ENCODE measurements around the gene CLDN6. TPM values are rescaled to one million over a fixed set of nuclear protein-coding genes. Genes with fewer than 3 reads are reported as not detected.

Gene CLDN6
- total RNA-seq, 1 experiment from 2014 or later = 0.49 TPM

GRCh38 chr16:3015865-3016521 lies 2.0 kb downstream of the CLDN6 start:
- H3K4me1 ChIP-seq (ENCODE audit: control insufficient read depth in 1 of 2, insufficient read depth in 2 of 2, low read length in 2 of 2) = peaks cover 39 to 73% of the 10 kb centered on the region in 2 experiments
- BruUV-seq (replicated peaks) = no TSS peak
- RAD21 ChIA-PET (ENCODE audit: low non-redundant PET in 1 of 2, low total read pairs in 2 of 2, uncharacterized antibody in 2 of 2, unreplicated experiment in 2 of 2) = no interaction called here

GRCh38 chr16:3014971-3015370 lies 3.0 kb downstream of the CLDN6 start:
- H2AFZ ChIP-seq (ENCODE audit: low read depth, low read length, poor library complexity, severe bottlenecking) = no peak overlapping the region
- no peak overlapping the region for H3K4me2 ChIP-seq (ENCODE audit: low read length)
- RAD21 ChIA-PET (ENCODE audit: low non-redundant PET in 1 of 2, low total read pairs in 2 of 2, uncharacterized antibody in 2 of 2, unreplicated experiment in 2 of 2) = no interaction called here
- ATAC-seq (no peak), DNase-seq (ENCODE audit: low read depth, low spot score) (no peak)
- POLR2A ChIA-PET = no interaction called here
- no peak overlapping the region for H3K4me3 ChIP-seq (replicated peaks in 1 of 2; ENCODE audit: low read depth in 1 of 2, low read length in 2 of 2)
- no peaks in the 10 kb centered on the region for H3K9me2 ChIP-seq (ENCODE audit: insufficient read depth)
- no peaks in the 10 kb centered on the region for H4K20me1 ChIP-seq (ENCODE audit: insufficient read depth)
- no TSS peak for BruUV-seq (replicated peaks)
- no peak for TF ChIP-seq ZFX (IDR thresholded peaks at IDR 0.05)
- TF ChIP-seq REST (IDR thresholded peaks at IDR 0.05; ENCODE audit: low read depth) = no peak
- no peak for TF ChIP-seq MAX (IDR thresholded peaks at IDR 0.05)
- no peaks in the 10 kb centered on the region for H3K27me3 ChIP-seq (ENCODE audit: insufficient read depth, low read length)
- no peaks in the 10 kb centered on the region for H3K79me2 ChIP-seq (ENCODE audit: insufficient read depth, low read length)
- intact Hi-C loops (cut with micrococcal nuclease) = no loop called here
- no peak overlapping the region for H3K27ac ChIP-seq (ENCODE audit: low read depth, low read length)
- no peaks in the 10 kb centered on the region for H3K9me3 ChIP-seq (ENCODE audit: control insufficient read depth in 1 of 2, insufficient read depth in 1 of 2, low read depth in 1 of 2, low read length in 2 of 2)
- CTCF ChIA-PET = no interaction called here
- H3K4me1 ChIP-seq (ENCODE audit: control insufficient read depth in 1 of 2, insufficient read depth in 2 of 2, low read length in 2 of 2) = peaks cover 48 to 82% of the 10 kb centered on the region in 2 experiments
- H3K9ac ChIP-seq (ENCODE audit: low read length) = no peak overlapping the region
- no peaks in the 10 kb centered on the region for H3K36me3 ChIP-seq (ENCODE audit: control insufficient read depth in 1 of 2, insufficient read depth in 2 of 2, low read length in 2 of 2)

More at GRCh38 chr16:3015865-3016521, 2.0 kb downstream of the CLDN6 start:
- no peak overlapping the region for H3K4me3 ChIP-seq (replicated peaks in 1 of 2; ENCODE audit: low read depth in 1 of 2, low read length in 2 of 2)
- DNase-seq (ENCODE audit: low read depth, low spot score) = no peak
- no peaks in the 10 kb centered on the region for H3K9me3 ChIP-seq (ENCODE audit: control insufficient read depth in 1 of 2, insufficient read depth in 1 of 2, low read depth in 1 of 2, low read length in 2 of 2)
- H3K79me2 ChIP-seq (ENCODE audit: insufficient read depth, low read length) = peaks cover 6% of the 10 kb centered on the region; the same call in 1 of the 2 replicates
- H2AFZ ChIP-seq (ENCODE audit: low read depth, low read length, poor library complexity, severe bottlenecking) = no peak overlapping the region
- no peaks in the 10 kb centered on the region for H4K20me1 ChIP-seq (ENCODE audit: insufficient read depth)
- no peak for ATAC-seq
- H3K27ac ChIP-seq (ENCODE audit: low read depth, low read length) = no peak overlapping the region
- CTCF ChIA-PET = no interaction called here
- H3K4me2 ChIP-seq (ENCODE audit: low read length) = no peak overlapping the region
- H3K9ac ChIP-seq (ENCODE audit: low read length) = no peak overlapping the region
- POLR2A ChIA-PET = no interaction called here
- no peak for TF ChIP-seq CEBPB (IDR thresholded peaks at IDR 0.05; ENCODE audit: low read depth)
- intact Hi-C loops (cut with micrococcal nuclease) = no loop called here
- no peaks in the 10 kb centered on the region for H3K27me3 ChIP-seq (ENCODE audit: insufficient read depth, low read length)
- H3K9me2 ChIP-seq (ENCODE audit: insufficient read depth) = no peaks in the 10 kb centered on the region
- H3K36me3 ChIP-seq (ENCODE audit: control insufficient read depth in 1 of 2, insufficient read depth in 2 of 2, low read length in 2 of 2) = no peaks in the 10 kb centered on the region; a peak in 1 of 4 replicates

Data from HCT116 (cell line).